GM23338 (cell line): ENCODE measurements around the gene PER2. TPM values are rescaled to one million over a fixed set of nuclear protein-coding genes. Genes with fewer than 3 reads are reported as not detected.

Source experiments
- ATAC-seq: fragments of 200-7000 bp; cut with Tn5 transposase; 3 replicates; pipeline ENCODE4 v1.9.1; 2020
- DNase-seq: peaks from one replicate; pipeline ENCODE4 v3.0.0-alpha.2; 2015; ENCODE audit warnings: low spot score
- H2AFZ ChIP-seq: fragments of 200-600 bp; sonication (generic); 2 replicates; pipeline ENCODE4 v1.8.0; 2016; ENCODE audit warnings: antibody characterized with exemption, mild to moderate bottlenecking, moderate library complexity
- H3F3A ChIP-seq: fragments of 200-600 bp; sonication (generic); replicated peaks from 2 replicates; pipeline ENCODE4 v1.8.0; 2017; ENCODE audit warnings: antibody characterized with exemption, mixed run types, low read depth
- H3K27ac ChIP-seq: fragments of 200-600 bp; sonication (generic); 2 replicates; pipeline ENCODE4 v1.6.1; 2016; ENCODE audit warnings: low read depth
- H3K27me3 ChIP-seq: fragments of 200-600 bp; sonication (generic); 2 replicates; pipeline ENCODE4 v1.8.0; 2016; ENCODE audit warnings: mild to moderate bottlenecking, mixed run types, moderate library complexity; ENCODE audit not compliant: insufficient read depth
- H3K36me3 ChIP-seq: fragments of 200-600 bp; sonication (generic); 2 replicates; pipeline ENCODE4 v1.8.0; 2016; ENCODE audit warnings: mild to moderate bottlenecking; ENCODE audit not compliant: insufficient read depth
- H3K4me1 ChIP-seq: fragments of 200-600 bp; sonication (generic); 2 replicates; pipeline ENCODE4 v1.8.0; 2016; ENCODE audit warnings: mild to moderate bottlenecking, moderate library complexity; ENCODE audit not compliant: insufficient read depth
- H3K4me2 ChIP-seq: fragments of 200-600 bp; sonication (generic); 2 replicates; pipeline ENCODE4 v1.7.1; 2017; ENCODE audit warnings: mixed run types
- H3K4me3 ChIP-seq: fragments of 200-600 bp; sonication (generic); 2 replicates; pipeline ENCODE4 v1.6.1; 2016; ENCODE audit warnings: mixed run types
- H3K79me2 ChIP-seq: fragments of 200-600 bp; sonication (generic); replicated peaks from 2 replicates; pipeline ENCODE4 v1.8.0; 2017; ENCODE audit warnings: mild to moderate bottlenecking; ENCODE audit not compliant: insufficient read depth
- H3K9me2 ChIP-seq: fragments of 200-600 bp; sonication (generic); 2 replicates; pipeline ENCODE4 v1.8.0; 2017; ENCODE audit not compliant: insufficient read depth
- H4K20me1 ChIP-seq: fragments of 200-600 bp; sonication (generic); replicated peaks from 2 replicates; pipeline ENCODE4 v1.8.0; 2017; ENCODE audit warnings: mild to moderate bottlenecking; ENCODE audit not compliant: insufficient read depth
- H3K27ac Mint-ChIP-seq: 2 replicates; pipeline ENCODE4 v1.8.0; 2020; ENCODE audit warnings: inconsistent platforms, mild to moderate bottlenecking, moderate library complexity, mixed read lengths
- H3K27me3 Mint-ChIP-seq: 3 replicates; pipeline ENCODE4 v1.8.0; 2022; ENCODE audit warnings: low read depth, mild to moderate bottlenecking, moderate library complexity, mixed read lengths, inconsistent platforms; ENCODE audit not compliant: insufficient read depth, poor library complexity
- H3K36me3 Mint-ChIP-seq: 3 replicates; pipeline ENCODE4 v1.8.0; 2021; ENCODE audit warnings: low read depth, mild to moderate bottlenecking, inconsistent platforms, moderate library complexity, mixed read lengths
- H3K4me1 Mint-ChIP-seq: 3 replicates; pipeline ENCODE4 v1.8.0; 2020; ENCODE audit warnings: mild to moderate bottlenecking, inconsistent platforms, mixed read lengths
- H3K4me3 Mint-ChIP-seq: 3 replicates; pipeline ENCODE4 v1.8.0; 2021; ENCODE audit warnings: moderate library complexity, mild to moderate bottlenecking, inconsistent platforms, mixed read lengths
- H3K9me3 Mint-ChIP-seq: 3 replicates; pipeline ENCODE4 v1.8.0; 2020; ENCODE audit warnings: moderate library complexity, mild to moderate bottlenecking, inconsistent platforms, mixed read lengths
- POLR2AphosphoS5 ChIP-seq: IDR thresholded peaks from 2 replicates; pipeline ENCODE4 v1.6.1; 2016; ENCODE audit warnings: antibody characterized with exemption, low read depth
- STAT1 ChIP-seq: IDR thresholded peaks from one replicate; pipeline ENCODE4 v1.6.1; 2016; ENCODE audit warnings: antibody characterized with exemption; ENCODE audit not compliant: unreplicated experiment
- ZNF462 ChIP-seq: fragments of 250-450 bp; sonication (Bioruptor Pico); IDR thresholded peaks from 2 replicates; pipeline ENCODE4 v1.5.0; 2020; ENCODE audit warnings: mild to moderate bottlenecking, moderate library complexity
- polyA plus RNA-seq: library from polyadenylated mRNA; unstranded; fragments of >200 nt; fragmentation: Nextera tagmentation; extraction: Ambion mirVana; gene quantifications from 2 replicates; pipeline ENCODE4 v1.2.1, GENCODE V29; 2016
- total RNA-seq: library from RNA; depleted of rRNA; stranded (reverse); fragments of >200 nt; shearing (Covaris generic); gene quantifications from 2 replicates; pipeline ENCODE4 v1.2.3, GENCODE V29; 2014

Gene PER2
- total and polyA plus RNA-seq, 2 experiments from 2014 or later, result 2.2 to 4.6 TPM

GRCh38 chr2:238299803-238300202 is 11.4 kb upstream of the PER2 start (continued):
- TF ChIP-seq ZNF462 (no peak), STAT1 (no peak)

GRCh38 chr2:238296638-238297457 is 8.4 kb upstream of the PER2 start:
- Histone ChIP-seq H3K79me2 (no peaks in the 10 kb centered on the region), H2AFZ (no peak overlapping the region; the same call in 1 of the 2 replicates), H3K4me1 (no peaks in the 10 kb centered on the region), H3F3A (no peaks in the 10 kb centered on the region), H3K9me2 (no peaks in the 10 kb centered on the region), H3K27ac (no peak overlapping the region), H4K20me1 (no peaks in the 10 kb centered on the region), H3K4me2 (no peak overlapping the region), H3K27me3 (no peaks in the 10 kb centered on the region), H3K36me3 (no peaks in the 10 kb centered on the region), H3K4me3 (no peak overlapping the region)
- H3K27ac Mint-ChIP-seq, result no peak overlapping the region
- H3K9me3 Mint-ChIP-seq, result no peaks in the 10 kb centered on the region
- no peak for TF ChIP-seq POLR2AphosphoS5
- ATAC-seq (no peak), DNase-seq (no peak)
- no peaks in the 10 kb centered on the region; the same call in 2 of the 3 replicates for H3K4me1 Mint-ChIP-seq
- peaks cover 11% of the 10 kb centered on the region for H3K27me3 Mint-ChIP-seq
- no peak overlapping the region for H3K4me3 Mint-ChIP-seq
- H3K36me3 Mint-ChIP-seq, result no peaks in the 10 kb centered on the region
